Right lobe of liver (tissue), 4 donors: ENCODE data around the gene IFNL2.
"Not testable (repeated sequence)": the region's sequence is repeated elsewhere in the genome, so short reads cannot be mapped to it uniquely, and the experiment has no call there.

Source experiments
- CTCF ChIP-seq, 4 donors: fragments of 200-600 bp in 3 of 4; fragments of 450-650 bp in 1 of 4; IDR thresholded peaks; one replicate each; pipeline versions ENCODE4 v1.5.1 to v1.8.0; 2016 to 2022; ENCODE audit warnings: antibody characterized with exemption in 4 of 4, mild to moderate bottlenecking in 2 of 4
- POLR2A ChIP-seq: fragments of 450-650 bp; IDR thresholded peaks from one replicate; pipeline ENCODE4 v1.6.1; 2017; ENCODE audit warnings: antibody characterized with exemption, mild to moderate bottlenecking
- donor health status: DM: no; HTN: no; CAD: no.
- donor health status: DM: no; HTN: no; CAD: no.
- donor health status: DM: no; HTN: yes; CAD: no.

GRCh38 chr19:39245166-39245565, 23.0 kb upstream of the IFNL2 start:
- TF ChIP-seq POLR2A; CTCF (IDR thresholded peaks at IDR 0.05): not testable (repeated sequence)
